ENCODE data around the gene PTPRK. TPM values are rescaled to one million over a fixed set of nuclear protein-coding genes. Genes with fewer than 3 reads are reported as not detected.

PTPRK gene
- total and polyA plus RNA-seq, 2 of the 8 experiments (the other 6 are each of a cell fraction or from before 2014, with no cell fraction given), result 11.4 to 47.3 TPM

- no peaks in the 10 kb centered on the region for H4K20me1 ChIP-seq (replicated peaks in 1 of 2; ENCODE audit: control insufficient read depth in 1 of 2, insufficient read depth in 2 of 2, low read length in 2 of 2)
- H3K27ac ChIP-seq (ENCODE audit: low read depth, low read length), result no peak overlapping the region
- H3K23ac ChIP-seq (ENCODE audit: insufficient read length), result no peak overlapping the region
- no peak overlapping the region for H2BK5ac ChIP-seq (ENCODE audit: low read depth, low read length)
- H4K8ac ChIP-seq (ENCODE audit: extremely low read depth, insufficient read depth, low read length), result no peak overlapping the region
- H3K4me2 ChIP-seq (ENCODE audit: insufficient read depth in 1 of 2, low read depth in 2 of 2, low read length in 2 of 2), result no peak overlapping the region
- no peak overlapping the region for H2AFZ ChIP-seq (ENCODE audit: low read length)
- no peak for TF ChIP-seq EGR1 (IDR thresholded peaks at IDR 0.05; ENCODE audit: borderline replicate concordance, low read depth, low read length)
- no peak for TF ChIP-seq ATF2 (IDR thresholded peaks at IDR 0.05; ENCODE audit: low read length)
- no peak for TF ChIP-seq HDAC2 (IDR thresholded peaks at IDR 0.05; ENCODE audit: borderline replicate concordance in 1 of 2, low read depth in 2 of 2, low read length in 2 of 2)
- TF ChIP-seq SAP30 (IDR thresholded peaks at IDR 0.05; ENCODE audit: insufficient read depth, insufficient replicate concordance, low read length), result no peak
- no peak for TF ChIP-seq BRCA1 (IDR thresholded peaks at IDR 0.05; ENCODE audit: low read depth, low read length)
- TF ChIP-seq HDAC6 (IDR thresholded peaks at IDR 0.05; ENCODE audit: low read depth, low read length), result no peak
- no peak for TF ChIP-seq KDM5A (IDR thresholded peaks at IDR 0.05; ENCODE audit: low read length)
- no peak for TF ChIP-seq CEBPB (IDR thresholded peaks at IDR 0.05; ENCODE audit: low read depth, low read length)
- no peak for TF ChIP-seq CHD2 (IDR thresholded peaks at IDR 0.05; ENCODE audit: low read length)
- no peak for TF ChIP-seq SRF (IDR thresholded peaks at IDR 0.05; ENCODE audit: low read depth, low read length)
- no peak for TF ChIP-seq POU5F1 (IDR thresholded peaks at IDR 0.05; ENCODE audit: low read depth, low read length)
- no peak for TF ChIP-seq EP300 (IDR thresholded peaks at IDR 0.05; ENCODE audit: borderline replicate concordance in 1 of 2, low read depth in 2 of 2, low read length in 2 of 2)
- no peak for TF ChIP-seq FOSL1 (IDR thresholded peaks at IDR 0.05; ENCODE audit: insufficient read depth, low read depth, low read length)
- no peak overlapping the region for H2BK20ac ChIP-seq (ENCODE audit: low read length)
- no peak for FAIRE-seq
- H3K56ac ChIP-seq (replicated peaks; ENCODE audit: insufficient read length, low read depth, low read length), result no peak overlapping the region
- no peak overlapping the region for H3K4ac ChIP-seq (replicated peaks; ENCODE audit: insufficient read length, low read depth, low read length)
- H3K9ac ChIP-seq (replicated peaks in 1 of 4; ENCODE audit: extremely low read depth in 1 of 4, low read depth in 3 of 4, low read length in 3 of 4), result no peak overlapping the region
- no peak overlapping the region for H3K4me3 ChIP-seq (ENCODE audit: extremely low read depth in 1 of 4, insufficient read depth in 2 of 4, low read depth in 3 of 4, low read length in 4 of 4)
- peaks cover 0 to 36% of the 10 kb centered on the region in 2 experiments; a peak in 3 of 4 replicates for H3K79me2 ChIP-seq (ENCODE audit: control insufficient read depth in 1 of 2, insufficient read depth in 2 of 2, low read length in 2 of 2)
- H3K18ac ChIP-seq (ENCODE audit: extremely low read depth, low read length), result no peak overlapping the region
- no peak overlapping the region for H3K14ac ChIP-seq (ENCODE audit: insufficient read length)
- no peak overlapping the region for H2BK120ac ChIP-seq (replicated peaks; ENCODE audit: low read depth, low read length)
- no peak overlapping the region for H2BK12ac ChIP-seq (ENCODE audit: low read depth, low read length)
- no peak overlapping the region for H2AK5ac ChIP-seq (ENCODE audit: low read depth, low read length)
- ChIA-PET POLR2A (ENCODE audit: partially characterized antibody) (no interaction called here), CTCF (ENCODE audit: partially characterized antibody) (interaction anchor here (0.6 to 1.0 kb wide), 2 partner anchors 20 to 1508 kb away, joined by 3 to 4 read pairs; no protein-coding TSS in a partner anchor)
- peaks cover 2% of the 10 kb centered on the region; the same call in 1 of the 2 replicates for H3K79me1 ChIP-seq (ENCODE audit: low read depth, low read length)
- no peak overlapping the region for H4K91ac ChIP-seq (replicated peaks; ENCODE audit: insufficient read length, low read length)
- no peak overlapping the region for H2BK15ac ChIP-seq (ENCODE audit: low read length)
- no peak for DNase-seq (ENCODE audit: low read depth in 1 of 2, low spot score in 2 of 2)
- peaks cover 0 to 6% (median 0%) of the 10 kb centered on the region in 4 experiments; a peak in 1 of 7 replicates for H3K4me1 ChIP-seq (replicated peaks in 1 of 4; ENCODE audit: control insufficient read depth in 3 of 4, insufficient read depth in 4 of 4, low read length in 3 of 4)
- no peaks in the 10 kb centered on the region for H3K9me3 ChIP-seq (ENCODE audit: insufficient read depth in 2 of 2, low read depth in 1 of 2, low read length in 1 of 2)
- H3K27me3 ChIP-seq (replicated peaks in 1 of 4; ENCODE audit: control insufficient read depth in 3 of 4, extremely low read depth in 1 of 4, insufficient read depth in 3 of 4, low read length in 3 of 4), result no peaks in the 10 kb centered on the region; a peak in 1 of 7 replicates
- H3K23me2 ChIP-seq (ENCODE audit: low read depth, low read length), result 0 out of 2 replicates have a peak, but pooled peaks cover 2% of the 10 kb centered on the region
- H4K5ac ChIP-seq (ENCODE audit: insufficient read length, low read depth, low read length), result no peak overlapping the region
- H3K36me3 ChIP-seq (ENCODE audit: control insufficient read depth in 2 of 4, insufficient read depth in 4 of 4, low read length in 3 of 4), result no peaks in the 10 kb centered on the region
Measured at GRCh38 chr6:128307671-128308070, 212.7 kb downstream of the PTPRK start.
